Colonic mucosa (tissue), 4 donors: ENCODE measurements around the gene LXN. TPM values are rescaled to one million over a fixed set of nuclear protein-coding genes. Genes with fewer than 3 reads are reported as not detected.
"Not testable (repeated sequence)": the region's sequence is repeated elsewhere in the genome, so short reads cannot be mapped to it uniquely, and the experiment has no call there.

Experiments used
- DNase-seq: peaks from one replicate; pipeline ENCODE4 v3.0.0-alpha.2; 2020
- H3K27ac ChIP-seq: fragments of 200-600 bp; one replicate; pipeline ENCODE4 v1.8.0; 2021
- H3K27me3 ChIP-seq: fragments of 200-600 bp; one replicate; pipeline ENCODE4 v1.8.0; 2021
- H3K36me3 ChIP-seq: fragments of 200-600 bp; one replicate; pipeline ENCODE4 v1.8.0; 2021
- H3K4me1 ChIP-seq: fragments of 200-600 bp; one replicate; pipeline ENCODE4 v1.8.0; 2021; ENCODE audit warnings: mild to moderate bottlenecking
- H3K4me3 ChIP-seq: fragments of 200-600 bp; one replicate; pipeline ENCODE4 v1.8.0; 2021
- H3K9ac ChIP-seq, 2 donors: one replicate each; pipeline ENCODE4 v1.7.0; 2013; ENCODE audit warnings: control low read depth in 2 of 2, low read depth in 2 of 2, low read length in 2 of 2
- H3K9me3 ChIP-seq: fragments of 200-600 bp; one replicate; pipeline ENCODE4 v1.8.0; 2021
- intact Hi-C: fragments of 100-400 bp; cut with DNase I; formaldehyde crosslinking; loops from one replicate; pipeline ENCODE4 v1.14.1; 2022
- total RNA-seq, 2 donors: library from RNA; stranded (reverse); fragmentation: NEBNext Ultra II Directional in 1 of 2; extraction: Animal tissue kit (Norgen Biotek cat#: 25700) in 1 of 2; gene quantifications; one replicate each; pipeline ENCODE4 v1.2.1, GENCODE V29; 2021
- TF ChIP-seq, protein P1 (sequence below): fragments of 200-600 bp; IDR thresholded peaks from one replicate; pipeline ENCODE4 v1.8.0; 2022; ENCODE audit warnings: antibody characterized with exemption, mild to moderate bottlenecking
- donor health status: healthy.
- donor health status: DM: no; HTN: no; CAD: no.
- donor health status: DM: no; HTN: no; CAD: no.

Gene LXN
- total RNA-seq, 2 donors from 2014 or later, result 22.6 to 55.8 TPM

DNA sequence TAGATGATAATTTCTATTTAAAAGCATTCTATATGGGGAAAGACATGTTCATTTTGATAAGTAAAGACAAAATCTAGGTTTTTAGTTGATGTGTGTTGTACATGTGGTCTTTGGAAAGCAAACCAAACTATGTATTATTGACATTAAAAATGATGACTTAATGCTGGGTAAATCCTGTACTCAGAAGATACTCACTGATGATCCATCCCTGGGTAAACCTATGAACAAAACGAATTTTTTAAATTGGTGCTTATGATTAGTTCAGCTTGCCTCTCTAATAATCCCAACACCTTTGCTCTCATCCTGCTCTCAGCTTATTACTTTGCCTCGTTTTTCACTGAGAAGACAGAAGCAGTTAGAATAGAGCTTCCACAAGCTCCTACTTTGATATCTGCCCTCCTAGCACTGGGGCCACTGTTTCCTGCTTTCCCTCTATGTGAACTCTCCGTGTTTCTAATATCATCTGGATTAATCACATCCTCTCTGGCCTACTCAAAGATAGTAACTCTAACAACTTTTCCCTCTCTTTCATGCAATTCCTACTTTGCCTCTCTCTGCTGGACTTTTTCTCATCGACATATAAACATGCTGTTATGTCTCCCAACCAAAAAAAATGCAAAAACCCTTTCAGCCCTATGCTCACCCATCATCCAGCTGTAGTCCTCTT lies 30.5 kb upstream of the LXN start:
- no peak overlapping the region for H3K9ac ChIP-seq
- no peak for DNase-seq
- no peaks in the 10 kb centered on the region for H3K9me3 ChIP-seq
- H3K27ac ChIP-seq, result no peak overlapping the region
- TF ChIP-seq, protein P1, sequence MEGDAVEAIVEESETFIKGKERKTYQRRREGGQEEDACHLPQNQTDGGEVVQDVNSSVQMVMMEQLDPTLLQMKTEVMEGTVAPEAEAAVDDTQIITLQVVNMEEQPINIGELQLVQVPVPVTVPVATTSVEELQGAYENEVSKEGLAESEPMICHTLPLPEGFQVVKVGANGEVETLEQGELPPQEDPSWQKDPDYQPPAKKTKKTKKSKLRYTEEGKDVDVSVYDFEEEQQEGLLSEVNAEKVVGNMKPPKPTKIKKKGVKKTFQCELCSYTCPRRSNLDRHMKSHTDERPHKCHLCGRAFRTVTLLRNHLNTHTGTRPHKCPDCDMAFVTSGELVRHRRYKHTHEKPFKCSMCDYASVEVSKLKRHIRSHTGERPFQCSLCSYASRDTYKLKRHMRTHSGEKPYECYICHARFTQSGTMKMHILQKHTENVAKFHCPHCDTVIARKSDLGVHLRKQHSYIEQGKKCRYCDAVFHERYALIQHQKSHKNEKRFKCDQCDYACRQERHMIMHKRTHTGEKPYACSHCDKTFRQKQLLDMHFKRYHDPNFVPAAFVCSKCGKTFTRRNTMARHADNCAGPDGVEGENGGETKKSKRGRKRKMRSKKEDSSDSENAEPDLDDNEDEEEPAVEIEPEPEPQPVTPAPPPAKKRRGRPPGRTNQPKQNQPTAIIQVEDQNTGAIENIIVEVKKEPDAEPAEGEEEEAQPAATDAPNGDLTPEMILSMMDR, result no peak
- H3K4me1 ChIP-seq, result no peaks in the 10 kb centered on the region
- H3K4me3 ChIP-seq, result no peak overlapping the region
- H3K27me3 ChIP-seq, result no peaks in the 10 kb centered on the region
- intact Hi-C loops, result no loop called here
- H3K36me3 ChIP-seq, result no peaks in the 10 kb centered on the region

DNA sequence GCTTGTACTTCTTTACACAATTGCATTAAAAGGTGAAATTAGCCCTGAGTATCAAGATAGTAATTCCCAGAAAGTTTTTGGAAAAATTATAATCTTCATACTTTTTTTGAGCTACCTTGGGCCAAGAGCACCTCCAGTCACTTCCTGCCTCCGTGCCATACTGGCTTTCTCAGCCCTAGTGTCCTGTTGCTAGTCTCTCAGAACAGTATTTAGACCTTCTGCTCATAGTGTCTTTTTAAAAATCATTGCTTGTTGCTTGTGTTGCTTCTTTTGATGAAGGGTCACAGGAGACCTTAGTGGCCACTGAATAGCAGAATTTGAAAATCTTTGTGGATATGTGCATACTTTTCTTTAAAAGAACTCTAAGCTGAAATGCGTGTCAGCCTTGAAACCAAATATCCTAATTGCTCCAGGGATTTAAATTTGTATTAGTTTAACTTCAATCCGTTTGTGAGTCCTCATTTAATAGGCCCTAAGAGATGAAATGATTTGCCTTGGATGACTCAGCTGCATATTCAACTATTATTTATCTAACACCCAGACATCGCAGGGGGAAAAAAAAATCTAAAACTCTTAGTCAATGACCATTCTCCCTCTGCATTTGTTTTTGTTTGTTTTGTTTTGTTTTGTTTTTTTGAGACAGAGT lies 29.1 kb upstream of the LXN start:
- TF ChIP-seq, protein P1, result no peak
- Histone ChIP-seq H3K27ac (no peak overlapping the region), H3K4me3 (no peak overlapping the region), H3K9me3 (no peaks in the 10 kb centered on the region), H3K36me3 (no peaks in the 10 kb centered on the region), H3K9ac (no peak overlapping the region), H3K27me3 (no peaks in the 10 kb centered on the region), H3K4me1 (no peaks in the 10 kb centered on the region)
- intact Hi-C loops, result no loop called here
- no peak for DNase-seq

DNA sequence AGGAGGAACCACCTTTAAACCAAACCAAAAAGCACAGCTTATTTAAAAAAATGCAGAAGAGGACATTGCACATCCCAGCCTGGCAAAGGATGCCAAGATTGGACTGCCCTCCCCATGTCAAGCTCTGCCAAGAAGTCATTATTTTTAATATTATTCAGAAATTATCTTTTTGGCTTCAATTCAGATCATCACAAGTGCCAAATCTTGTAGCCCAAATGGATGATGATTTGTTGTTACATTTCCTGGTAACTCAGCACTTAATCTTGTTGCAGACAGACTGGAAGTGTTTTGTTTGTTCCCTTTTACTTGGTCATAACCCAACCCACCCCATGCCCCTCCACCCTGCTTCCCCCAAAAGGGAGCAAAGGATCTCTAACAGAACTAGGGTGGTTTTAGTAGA lies 28.1 kb upstream of the LXN start:
- DNase-seq, result no peak
- TF ChIP-seq, protein P1, result no peak
- intact Hi-C loops, result no loop called here
- Histone ChIP-seq H3K27me3 (no peaks in the 10 kb centered on the region), H3K36me3 (no peaks in the 10 kb centered on the region), H3K4me3 (no peak overlapping the region), H3K27ac (no peak overlapping the region), H3K9me3 (no peaks in the 10 kb centered on the region), H3K4me1 (no peaks in the 10 kb centered on the region), H3K9ac (no peak overlapping the region)

DNA sequence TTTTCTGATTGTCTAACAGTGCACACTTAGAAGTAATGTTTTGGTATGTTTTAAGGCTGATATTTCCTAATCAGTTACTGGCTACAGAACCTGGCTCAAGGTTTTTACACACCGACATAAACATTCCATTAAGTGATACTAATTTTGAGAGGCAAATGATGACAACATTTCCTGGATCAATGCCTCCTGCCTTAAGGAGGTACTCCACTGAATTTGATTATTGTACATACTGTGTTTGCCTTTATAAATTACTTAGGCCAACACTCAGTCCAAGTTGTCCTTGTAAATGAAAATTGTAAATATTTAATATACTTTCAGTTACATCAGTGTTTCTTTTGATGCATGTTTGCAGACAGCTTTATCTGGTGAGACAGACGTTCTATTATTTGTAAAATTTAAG lies 24.2 kb upstream of the LXN start:
- Histone ChIP-seq H3K27ac (no peak overlapping the region), H3K36me3 (no peaks in the 10 kb centered on the region), H3K9me3 (no peaks in the 10 kb centered on the region), H3K4me3 (no peak overlapping the region), H3K9ac (no peak overlapping the region), H3K4me1 (no peaks in the 10 kb centered on the region), H3K27me3 (no peaks in the 10 kb centered on the region)
- no peak for DNase-seq
- intact Hi-C loops, result no loop called here
- TF ChIP-seq, protein P1, result no peak

DNA sequence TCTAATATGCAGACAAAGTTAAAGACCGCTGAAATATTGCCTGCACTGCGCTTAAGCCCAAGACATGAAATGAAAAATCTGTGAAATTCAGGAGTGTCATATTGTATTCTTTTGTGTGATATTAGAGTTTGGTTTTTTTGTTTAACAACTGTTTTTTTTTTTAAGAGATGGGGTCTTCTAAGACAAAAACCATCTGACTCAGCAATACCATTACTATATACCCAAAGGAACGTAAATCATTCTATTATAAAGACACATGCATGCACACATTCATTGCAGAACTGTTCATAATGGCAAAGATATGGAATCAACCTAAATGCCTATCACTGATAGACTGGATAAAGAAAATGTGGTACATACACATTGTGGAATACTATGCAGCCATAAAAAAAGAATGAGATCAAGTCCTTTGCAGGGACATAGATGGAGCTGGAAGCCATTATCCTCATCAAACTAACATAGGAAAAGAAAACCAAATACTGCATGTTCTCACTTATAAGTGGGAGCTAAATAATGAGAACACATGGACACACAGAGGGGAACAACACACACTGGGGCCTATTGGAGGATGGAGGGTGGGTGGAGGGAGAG lies 21.5 kb upstream of the LXN start:
- intact Hi-C loops, H3K27me3 ChIP-seq, H3K4me1 ChIP-seq, H3K9me3 ChIP-seq, H3K4me3 ChIP-seq, DNase-seq, H3K36me3 ChIP-seq, H3K27ac ChIP-seq, H3K9ac ChIP-seq: not testable (repeated sequence)

DNA sequence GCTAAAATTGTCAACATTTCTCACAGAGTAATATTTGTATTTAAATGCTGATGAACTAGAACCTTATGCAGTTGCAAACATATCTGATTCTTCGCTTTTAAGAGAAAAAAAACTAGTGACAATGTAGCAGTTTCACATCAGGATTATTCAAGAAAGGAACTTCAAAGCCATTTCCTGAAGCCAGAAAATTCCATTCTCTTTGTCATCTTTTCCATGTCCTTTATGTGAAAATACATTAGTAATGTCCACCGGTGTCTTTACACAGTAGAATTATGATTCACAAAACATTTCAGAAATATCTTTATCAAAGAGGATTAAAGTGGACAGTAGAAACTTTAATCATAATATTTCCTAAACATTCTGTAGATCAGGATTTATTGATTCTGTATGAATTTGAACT lies 12.7 kb upstream of the LXN start:
- H3K4me3 ChIP-seq, result no peak overlapping the region
- no peak for DNase-seq
- H3K27me3 ChIP-seq, result no peaks in the 10 kb centered on the region
- H3K4me1 ChIP-seq, result no peaks in the 10 kb centered on the region
- TF ChIP-seq, protein P1, result no peak
- intact Hi-C loops, result no loop called here
- H3K36me3 ChIP-seq, result no peaks in the 10 kb centered on the region
- no peaks in the 10 kb centered on the region for H3K9me3 ChIP-seq
- no peak overlapping the region for H3K27ac ChIP-seq
- no peak overlapping the region for H3K9ac ChIP-seq
